K562 (cell line): ENCODE data around the gene RNU6-7. TPM values are rescaled to one million over a fixed set of nuclear protein-coding genes. Genes with fewer than 3 reads are reported as not detected.

Experiments used
- ATAC-seq: fragments of 200-7000 bp; cut with Tn5 transposase; 3 replicates; pipeline ENCODE4 v1.9.1; 2020; ENCODE audit warnings: moderate library complexity
- BruUV-seq: library from RNA; stranded (reverse); fragments of 400-500 nt; replicated peaks from 2 replicates; lab custom pipeline; 2021; lab: Mats Ljungman, UMichigan
- CTCF ChIA-PET: fragments of 300-600 bp; formaldehyde crosslinking; extraction: SDS; loops from one replicate; lab custom pipeline; 2021; ENCODE audit warnings: low intra/inter-chr PET ratio; lab: Yijun Ruan, JAX
- POLR2A ChIA-PET: fragments of 300-600, 350-650 bp; sonication (Branson Sonifier 250); formaldehyde crosslinking; extraction: SDS; loops from one replicate; lab custom pipeline; 2021; ENCODE audit warnings: antibody characterized with exemption, inconsistent platforms; lab: Yijun Ruan, JAX
- DNase-seq, 4 experiments: peaks; one replicate each; pipeline versions ENCODE4 v3.0.0 to v3.0.0-alpha.2; 2011 to 2018; ENCODE audit warnings: low spot score in 3 of 4, mixed read lengths in 3 of 4; ENCODE audit errors: extremely low read depth in 1 of 4
- FAIRE-seq: peaks from 2 replicates; lab custom pipeline; 2011; peaks lifted over from hg19 to GRCh38; lab: Jason Lieb, UNC
- H2AFZ ChIP-seq: 2 replicates; pipeline ENCODE4 v1.6.0; 2011; ENCODE audit warnings: low read depth, low read length, control low read depth, inconsistent platforms
- H3K27ac ChIP-seq: fragments of 200-600 bp; 3 replicates; pipeline ENCODE4 v1.8.0; 2011; ENCODE audit warnings: low read depth, mild to moderate bottlenecking, control low read depth, inconsistent platforms, low read length, moderate library complexity, mixed read lengths; ENCODE audit errors: extremely low read depth
- H3K27me3 ChIP-seq, 2 experiments: fragments of 300-600 bp in 1 of 2; 2 replicates in 1 of 2; 3 replicates in 1 of 2; pipeline versions ENCODE4 v1.6.0 to v1.8.0; 2011; ENCODE audit warnings: inconsistent platforms in 2 of 2, low read length in 2 of 2, mild to moderate bottlenecking in 1 of 2, mixed read lengths in 1 of 2, moderate library complexity in 1 of 2; ENCODE audit not compliant: control insufficient read depth in 2 of 2, insufficient read depth in 2 of 2
- H3K36me3 ChIP-seq: fragments of 300-600 bp; 3 replicates; pipeline ENCODE4 v1.8.0; 2011; ENCODE audit warnings: mild to moderate bottlenecking, low read length, inconsistent platforms; ENCODE audit not compliant: control insufficient read depth, insufficient read depth
- H3K4me1 ChIP-seq, 2 experiments: fragments of 200-600 bp in 1 of 2; replicated peaks in 1 of 2; 2 replicates in 1 of 2; 3 replicates in 1 of 2; pipeline versions ENCODE4 v1.5.1 to v1.8.0; 2011; ENCODE audit warnings: inconsistent platforms in 2 of 2, low read length in 2 of 2, mild to moderate bottlenecking in 1 of 2, mixed read lengths in 1 of 2, moderate library complexity in 1 of 2; ENCODE audit not compliant: control insufficient read depth in 2 of 2, insufficient read depth in 2 of 2
- H3K4me2 ChIP-seq: 2 replicates; pipeline ENCODE4 v1.6.1; 2011; ENCODE audit warnings: low read length, control low read depth, inconsistent platforms, mixed read lengths; ENCODE audit not compliant: insufficient read depth
- H3K4me3 ChIP-seq: fragments of 200-600 bp; sonication (generic), shearing (Covaris generic); 2 replicates; pipeline ENCODE4 v1.5.1; 2016; ENCODE audit warnings: control low read depth, inconsistent platforms
- H3K79me2 ChIP-seq: fragments of 200-600 bp; 3 replicates; pipeline ENCODE4 v1.8.0; 2011; ENCODE audit warnings: low read length, inconsistent platforms; ENCODE audit not compliant: control insufficient read depth, insufficient read depth
- H3K9ac ChIP-seq, 2 experiments: 2 replicates each; pipeline versions ENCODE4 v1.6.0 to v1.6.1; 2011; ENCODE audit warnings: low read depth in 2 of 2, low read length in 2 of 2, control low read depth in 1 of 2, inconsistent platforms in 1 of 2, mild to moderate bottlenecking in 1 of 2, mixed read lengths in 1 of 2; ENCODE audit not compliant: insufficient read depth in 1 of 2
- H3K9me1 ChIP-seq: one replicate; pipeline ENCODE4 v1.6.0; 2011; ENCODE audit warnings: inconsistent platforms, mild to moderate bottlenecking, low read length, moderate library complexity; ENCODE audit not compliant: control insufficient read depth, insufficient read depth
- H3K9me3 ChIP-seq: replicated peaks from 2 replicates; pipeline ENCODE4 v1.5.1; 2011; ENCODE audit warnings: low read depth, low read length, inconsistent platforms; ENCODE audit not compliant: control insufficient read depth, insufficient read depth
- H4K20me1 ChIP-seq: replicated peaks from 2 replicates; pipeline ENCODE4 v1.6.1; 2011; ENCODE audit warnings: low read length, inconsistent platforms, mixed read lengths; ENCODE audit not compliant: control insufficient read depth, insufficient read depth
- C11orf30 ChIP-seq: fragments of 450-650 bp; IDR thresholded peaks from 2 replicates; pipeline ENCODE4 v1.6.1; 2016; ENCODE audit warnings: low read depth, mild to moderate bottlenecking
- CBFA2T2 ChIP-seq: fragments of 450-650 bp; conservative IDR thresholded peaks from 2 replicates; pipeline ENCODE4 v1.6.1; 2017; ENCODE audit warnings: mild to moderate bottlenecking
- CEBPG ChIP-seq, 3 experiments: fragments of 200-800 bp in 1 of 3; sonication (Bioruptor generic) in 1 of 3; sonication (generic) in 1 of 3; formaldehyde crosslinking in 1 of 3; IDR thresholded peaks in 2 of 3; conservative IDR thresholded peaks in 1 of 3; 2 replicates each; pipeline versions ENCODE4 v1.6.1 to v1.8.0; 2016 to 2022; ENCODE audit warnings: missing compliant biosample characterization in 2 of 3, missing genetic modification characterization in 2 of 3, mild to moderate bottlenecking in 1 of 3, missing genetic modification reagents in 1 of 3
- CLOCK ChIP-seq: fragments of 250-450 bp; sonication (Bioruptor Pico); IDR thresholded peaks from 2 replicates; pipeline ENCODE4 v1.4.0; 2020; ENCODE audit warnings: mild to moderate bottlenecking, moderate library complexity, borderline replicate concordance
- FOSL1 ChIP-seq: fragments of 200-800 bp; sonication (Bioruptor generic); conservative IDR thresholded peaks from 2 replicates; pipeline ENCODE4 v1.6.1; 2016; ENCODE audit warnings: missing genetic modification characterization, missing compliant biosample characterization
- HNRNPH1 ChIP-seq: fragments of 200-400 bp; formaldehyde crosslinking; optimal IDR thresholded peaks from 2 replicates; pipeline ENCODE3; 2017; ENCODE audit warnings: low read depth, mild to moderate bottlenecking, low read length, moderate library complexity
- TAL1 ChIP-seq: fragments of 450-650 bp; IDR thresholded peaks from 2 replicates; pipeline ENCODE4 v1.6.1; 2016; ENCODE audit warnings: mild to moderate bottlenecking
- TCF3 ChIP-seq: sonication (generic); formaldehyde crosslinking; IDR thresholded peaks from 2 replicates; pipeline ENCODE4 v1.4.0; 2020; ENCODE audit warnings: mild to moderate bottlenecking, missing genetic modification reagents
- TEAD4 ChIP-seq, 2 experiments: sonication (generic) in 1 of 2; formaldehyde crosslinking in 1 of 2; IDR thresholded peaks; 2 replicates each; pipeline versions ENCODE4 v1.6.1 to v1.8.0; 2012 to 2022; ENCODE audit warnings: borderline replicate concordance in 1 of 2, inconsistent platforms in 1 of 2, low read length in 1 of 2, mild to moderate bottlenecking in 1 of 2, missing genetic modification reagents in 1 of 2
- TRIM24 ChIP-seq, 2 experiments: fragments of 450-650 bp; IDR thresholded peaks; 2 replicates each; pipeline ENCODE4 v1.6.1; 2016
- ZNF134 ChIP-seq: fragments of 250-450 bp; sonication (Bioruptor Pico); conservative IDR thresholded peaks from 2 replicates; pipeline ENCODE4 v1.4.0; 2020
- ZNF217 ChIP-seq: sonication (generic); formaldehyde crosslinking; IDR thresholded peaks from 2 replicates; pipeline ENCODE4 v1.8.0; 2022; ENCODE audit warnings: mild to moderate bottlenecking, missing genetic modification reagents
- ZNF253 ChIP-seq: fragments of 250-450 bp; sonication (Bioruptor Pico); conservative IDR thresholded peaks from 2 replicates; pipeline ENCODE4 v1.6.1; 2021; ENCODE audit warnings: mild to moderate bottlenecking
- ZNF316 ChIP-seq: fragments of 450-650 bp; IDR thresholded peaks from 2 replicates; pipeline ENCODE4 v1.6.1; 2016
- ZNF41 ChIP-seq: fragments of 250-450 bp; sonication (Bioruptor Pico); conservative IDR thresholded peaks from 2 replicates; pipeline ENCODE4 v1.4.0; 2020; ENCODE audit warnings: mild to moderate bottlenecking
- WGBS: fragments of 100-300 bp; shearing (Covaris generic); methylation state at CpG from one replicate; pipeline ENCODE4 v1.1.6; 2016; ENCODE audit warnings: low coverage, mixed read lengths; ENCODE audit not compliant: insufficient coverage; ENCODE audit errors: missing lambda C conversion rate; 5-methylcytosine and 5-hydroxymethylcytosine counted together
- in situ Hi-C: fragments of 300-500 bp; cut with MboI; formaldehyde crosslinking; loops from 4 replicates; pipeline ENCODE4 v1.15.0; 2018; ENCODE audit warnings: inconsistent platforms, mixed read lengths
- intact Hi-C: fragments of 100-400 bp; cut with micrococcal nuclease; formaldehyde crosslinking; loops from 2 replicates; pipeline ENCODE4 v1.14.2; 2022
- polyA plus RNA-seq, 8 experiments: library from polyadenylated mRNA; depleted of rRNA in 4 of 8; stranded (reverse) in 5 of 8; unstranded in 3 of 8; fragments of >200 nt; fragmentation: Nextera tagmentation in 2 of 8; fragmentation: Illumina TruSeq in 1 of 8; extraction: Ambion mirVana in 2 of 8; extraction: Trizol in 1 of 8; gene quantifications; 2 replicates each; pipeline versions ENCODE4 v1.2.1 to v1.2.3, GENCODE V29; 2011 to 2014; ENCODE audit warnings: inconsistent platforms in 1 of 8, missing spikeins in 1 of 8
- total RNA-seq, 7 experiments: library from RNA; depleted of rRNA in 6 of 7; stranded (reverse); fragments of >200 nt in 6 of 7; fragmentation: Illumina TruSeq in 2 of 7; extraction: Trizol in 2 of 7; gene quantifications; 2 replicates each; pipeline versions ENCODE4 v1.2.1 to v1.2.3, GENCODE V29; 2011 to 2021; ENCODE audit warnings: low replicate concordance in 1 of 7
- TF ChIP-seq, protein P1 (sequence below): fragments of 200-800 bp; sonication (Bioruptor generic); IDR thresholded peaks from 2 replicates; pipeline ENCODE4 v1.6.1; 2017; ENCODE audit warnings: missing genetic modification characterization, missing compliant biosample characterization

RNU6-7 gene
- total and polyA plus RNA-seq, 9 of the 15 experiments (the other 6 are each of a cell fraction or from before 2014, with no cell fraction given): not detected

DNA sequence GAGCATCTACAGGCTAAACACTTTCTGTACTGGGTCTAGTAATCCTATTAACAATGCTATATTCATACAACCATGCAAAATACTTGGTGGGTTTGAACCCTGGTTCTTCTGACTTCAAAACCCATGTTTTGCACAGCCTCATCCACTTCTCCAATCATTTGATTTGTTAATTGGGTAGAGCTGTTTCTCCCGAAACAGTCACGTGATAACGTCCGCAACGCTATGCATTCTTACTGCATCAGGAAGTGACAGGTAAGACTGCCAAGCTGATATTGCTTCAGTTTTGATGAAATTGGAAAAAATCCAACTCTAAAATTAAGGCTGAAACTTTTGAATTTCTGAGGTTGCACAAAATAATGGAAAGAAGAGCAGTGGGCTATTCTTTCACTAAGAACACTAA, 30.4 kb upstream of the RNU6-7 start (continued):
- TF ChIP-seq ZNF217 (CRISPR knock-in tag): no peak

- H3K27ac ChIP-seq: no peak overlapping the region
- no peaks in the 10 kb centered on the region for H3K4me1 ChIP-seq
- H3K9me3 ChIP-seq: 0 out of 2 replicates have a peak, but pooled peaks cover 2% of the 10 kb centered on the region
- POLR2A ChIA-PET: no interaction called here
- no peaks in the 10 kb centered on the region for H4K20me1 ChIP-seq
- no peaks in the 10 kb centered on the region for H3K9me1 ChIP-seq
- H2AFZ ChIP-seq: no peak overlapping the region
- no peaks in the 10 kb centered on the region for H3K79me2 ChIP-seq
- FAIRE-seq: no peak
- H3K9ac ChIP-seq: no peak overlapping the region
- no peaks in the 10 kb centered on the region for H3K27me3 ChIP-seq
- CTCF ChIA-PET: no interaction called here
- H3K4me3 ChIP-seq: no peak overlapping the region
- H3K36me3 ChIP-seq: no peaks in the 10 kb centered on the region
- intact Hi-C loops: no loop called here
- BruUV-seq: no TSS peak
- in situ Hi-C loops: no loop called here
- DNase-seq: peak in 2 of 4 experiments; percentile 7 to 8
- 6% methylated on average over 2 of the region's 2 CpGs for WGBS
- ATAC-seq: no peak
- no peak overlapping the region for H3K4me2 ChIP-seq
- TF ChIP-seq ZNF316: peak; percentile 73
- TF ChIP-seq, protein P1, sequence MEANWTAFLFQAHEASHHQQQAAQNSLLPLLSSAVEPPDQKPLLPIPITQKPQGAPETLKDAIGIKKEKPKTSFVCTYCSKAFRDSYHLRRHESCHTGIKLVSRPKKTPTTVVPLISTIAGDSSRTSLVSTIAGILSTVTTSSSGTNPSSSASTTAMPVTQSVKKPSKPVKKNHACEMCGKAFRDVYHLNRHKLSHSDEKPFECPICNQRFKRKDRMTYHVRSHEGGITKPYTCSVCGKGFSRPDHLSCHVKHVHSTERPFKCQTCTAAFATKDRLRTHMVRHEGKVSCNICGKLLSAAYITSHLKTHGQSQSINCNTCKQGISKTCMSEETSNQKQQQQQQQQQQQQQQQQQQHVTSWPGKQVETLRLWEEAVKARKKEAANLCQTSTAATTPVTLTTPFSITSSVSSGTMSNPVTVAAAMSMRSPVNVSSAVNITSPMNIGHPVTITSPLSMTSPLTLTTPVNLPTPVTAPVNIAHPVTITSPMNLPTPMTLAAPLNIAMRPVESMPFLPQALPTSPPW (CRISPR knock-in tag): no peak
- TF ChIP-seq C11orf30: peak; percentile 57; the same call in 1 of the 2 replicates
- TF ChIP-seq TEAD4 (IDR thresholded peaks at IDR 0.05; ENCODE audit: low read length): peak; percentile 53
- TF ChIP-seq TEAD4 (CRISPR knock-in tag; IDR thresholded peaks at IDR 0.05; ENCODE audit: borderline replicate concordance): no peak
- TF ChIP-seq FOSL1: 0 out of 2 replicates have a peak, but pooled peaks have one; percentile 22
- no peak for TF ChIP-seq CLOCK (CRISPR knock-in tag)
- peak; percentile 44 for TF ChIP-seq TAL1
- 0 out of 2 replicates have a peak, but pooled peaks have one; percentile 14 for TF ChIP-seq CBFA2T2
- TF ChIP-seq TRIM24 (IDR thresholded peaks at IDR 0.05): peak in 1 of 2 experiments; percentile 40; a peak in 1 of 4 replicates
- TF ChIP-seq CEBPG (CRISPR knock-in tag; IDR thresholded peaks at IDR 0.05): no peak
- 0 out of 4 replicates have a peak, but pooled peaks of 1 of the 2 experiments have one; percentile 12 for TF ChIP-seq CEBPG (tag; conservative IDR thresholded peaks at IDR 0.05 in 1 of 2, IDR thresholded peaks at IDR 0.05 in 1 of 2)
- no peak for TF ChIP-seq HNRNPH1
- no peak for TF ChIP-seq ZNF134 (CRISPR knock-in tag)
- TF ChIP-seq TCF3: peak; percentile 39
- no peak for TF ChIP-seq ZNF253 (CRISPR knock-in tag)
- no peak for TF ChIP-seq ZNF41 (CRISPR knock-in tag)
Observed at GRCh38 chr14:32183151-32184058, 18.4 kb upstream of the RNU6-7 start.
